Stimulated activated effector memory CD8-positive, alpha-beta T cell treated with anti-CD3 and anti-CD28 coated beads, Interleukin-12 subunit alpha, Interleukin-12 subunit beta, amount 100 ng/mL, for 72 hours (primary cell): Measurements from ENCODE around the gene ACOT11.

ENCODE experiments used
- ATAC-seq: fragments of 150-1000 bp; cut with Tn5 transposase; 2 replicates; pipeline ENCODE4 v1.10.0; 2021
- DNase-seq, 2 donors: peaks; one replicate each; pipeline ENCODE4 v3.0.0; 2021 to 2022; ENCODE audit warnings: low spot score in 2 of 2
- H3K27ac Mint-ChIP-seq: one replicate; pipeline ENCODE4 v1.8.0; 2022; ENCODE audit warnings: mild to moderate bottlenecking, mixed read lengths
- H3K36me3 Mint-ChIP-seq: one replicate; pipeline ENCODE4 v1.8.0; 2022; ENCODE audit warnings: mild to moderate bottlenecking, mixed read lengths
- H3K4me1 Mint-ChIP-seq: one replicate; pipeline ENCODE4 v1.8.0; 2022; ENCODE audit warnings: mixed read lengths
- H3K4me3 Mint-ChIP-seq: one replicate; pipeline ENCODE4 v1.8.0; 2022; ENCODE audit warnings: mild to moderate bottlenecking, mixed read lengths
- H3K9me3 Mint-ChIP-seq: one replicate; pipeline ENCODE4 v1.8.0; 2022; ENCODE audit warnings: mixed read lengths

Gene ACOT11

GRCh38 chr1:54583871-54584270, 35.8 kb downstream of the ACOT11 start:
- DNase-seq (no peak), ATAC-seq (no peak)
- no peaks in the 10 kb centered on the region for H3K9me3 Mint-ChIP-seq
- H3K27ac Mint-ChIP-seq, result no peak overlapping the region
- peaks cover 13% of the 10 kb centered on the region for H3K4me1 Mint-ChIP-seq
- no peak overlapping the region for H3K4me3 Mint-ChIP-seq
- no peaks in the 10 kb centered on the region for H3K36me3 Mint-ChIP-seq

- DNase-seq (no peak), ATAC-seq (no peak)
- Mint-ChIP-seq H3K36me3 (no peaks in the 10 kb centered on the region), H3K4me3 (no peak overlapping the region), H3K4me1 (peaks cover 13% of the 10 kb centered on the region), H3K27ac (no peak overlapping the region), H3K9me3 (no peaks in the 10 kb centered on the region)
Observed at GRCh38 chr1:54584575-54584974, 36.5 kb downstream of the ACOT11 start.

DNA sequence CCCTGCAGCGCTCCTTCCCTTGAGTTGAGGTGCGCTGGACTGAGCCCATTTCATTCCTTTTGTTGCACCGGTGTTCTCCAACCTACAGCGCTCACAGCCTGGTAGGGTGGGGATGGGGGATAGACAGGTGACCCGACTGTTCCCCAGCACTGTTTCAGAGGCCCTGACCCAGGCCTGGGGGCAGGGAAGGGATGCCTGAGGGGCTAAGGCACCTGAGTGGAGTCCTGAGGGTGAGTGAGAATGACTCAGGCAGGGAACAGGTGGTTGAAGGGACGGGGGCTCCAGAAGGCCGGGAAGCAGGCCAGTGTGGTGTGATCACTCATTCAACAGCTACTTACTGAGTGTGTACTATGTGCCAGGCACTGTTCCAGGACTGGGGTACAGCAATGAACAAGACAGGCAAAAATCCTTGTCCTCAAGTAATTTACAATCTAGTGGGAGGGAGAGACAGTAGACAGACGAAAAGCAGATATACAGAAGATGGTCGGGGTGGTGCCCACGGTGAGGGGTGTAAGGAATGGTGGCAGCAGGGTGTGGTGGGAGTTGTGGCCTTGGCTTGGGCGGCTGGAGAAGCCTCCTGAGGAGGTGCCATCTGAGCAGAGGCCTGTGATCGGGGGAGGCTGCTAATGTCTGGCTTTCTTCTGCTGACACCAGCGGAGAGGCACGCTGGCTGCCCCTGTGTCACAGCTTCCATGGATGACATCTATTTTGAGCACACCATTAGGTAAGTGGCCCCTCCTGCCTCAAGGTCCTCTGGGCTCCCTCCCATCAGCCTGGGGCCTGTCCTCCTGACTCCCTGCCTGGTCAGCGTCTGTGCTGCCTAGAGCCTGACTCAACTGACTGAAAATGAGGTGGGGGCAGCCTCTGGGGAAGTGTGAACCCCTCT, 37.4 kb downstream of the ACOT11 start:
- ATAC-seq (no peak), DNase-seq (no peak)
- Mint-ChIP-seq H3K27ac (no peak overlapping the region), H3K4me1 (peaks cover 12% of the 10 kb centered on the region), H3K36me3 (no peaks in the 10 kb centered on the region), H3K9me3 (no peaks in the 10 kb centered on the region), H3K4me3 (no peak overlapping the region)

GRCh38 chr1:54588377-54588776, 40.3 kb downstream of the ACOT11 start:
- no peak overlapping the region for H3K4me3 Mint-ChIP-seq
- H3K27ac Mint-ChIP-seq, result peak overlapping the region; percentile 20
- DNase-seq (no peak), ATAC-seq (no peak)
- no peaks in the 10 kb centered on the region for H3K36me3 Mint-ChIP-seq
- peaks cover 6% of the 10 kb centered on the region for H3K4me1 Mint-ChIP-seq
- H3K9me3 Mint-ChIP-seq, result no peaks in the 10 kb centered on the region

- ATAC-seq (no peak), DNase-seq (no peak)
- no peak overlapping the region for H3K4me3 Mint-ChIP-seq
- H3K27ac Mint-ChIP-seq, result peak overlapping the region; percentile 45
- H3K4me1 Mint-ChIP-seq, result peaks cover 6% of the 10 kb centered on the region
- H3K36me3 Mint-ChIP-seq, result no peaks in the 10 kb centered on the region
- no peaks in the 10 kb centered on the region for H3K9me3 Mint-ChIP-seq
Observed at GRCh38 chr1:54591127-54591756, 43.2 kb downstream of the ACOT11 start.

DNA sequence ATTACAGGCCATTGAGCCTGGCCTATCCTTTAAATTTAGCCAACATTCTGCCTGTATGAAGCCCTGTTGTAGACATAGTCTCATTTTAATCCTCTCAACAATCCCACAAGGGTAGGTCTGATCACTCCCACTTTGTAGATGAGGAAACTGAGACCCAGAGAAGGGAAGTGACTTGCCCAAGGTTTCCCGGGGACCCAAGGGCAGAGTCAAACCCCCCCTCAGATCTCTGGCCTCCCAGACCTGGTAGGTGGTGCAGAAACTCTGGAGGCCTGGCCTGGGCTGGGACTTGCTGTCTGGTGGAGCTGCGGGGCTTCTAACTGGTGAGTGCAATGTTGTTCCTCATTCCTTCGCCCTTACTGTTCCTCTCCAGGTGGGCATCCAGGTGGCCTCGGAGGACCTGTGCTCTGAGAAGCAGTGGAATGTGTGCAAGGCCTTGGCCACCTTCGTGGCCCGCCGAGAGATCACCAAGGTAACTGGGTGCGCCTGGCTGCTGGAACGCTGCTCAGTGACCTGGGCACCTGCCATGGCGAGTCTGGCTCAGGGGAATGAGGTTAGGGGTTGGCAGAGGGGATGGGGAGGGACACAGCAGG, 45.6 kb downstream of the ACOT11 start:
- Mint-ChIP-seq H3K36me3 (no peaks in the 10 kb centered on the region), H3K4me1 (peaks cover 1% of the 10 kb centered on the region), H3K4me3 (no peak overlapping the region), H3K27ac (no peak overlapping the region), H3K9me3 (no peaks in the 10 kb centered on the region)
- no peak for ATAC-seq
- DNase-seq, result no peak

GRCh38 chr1:54594463-54594862, 46.4 kb downstream of the ACOT11 start:
- no peaks in the 10 kb centered on the region for H3K9me3 Mint-ChIP-seq
- H3K36me3 Mint-ChIP-seq, result no peaks in the 10 kb centered on the region
- no peaks in the 10 kb centered on the region for H3K4me1 Mint-ChIP-seq
- no peak for DNase-seq
- no peak for ATAC-seq
- H3K27ac Mint-ChIP-seq, result no peak overlapping the region
- H3K4me3 Mint-ChIP-seq, result no peak overlapping the region

- Mint-ChIP-seq H3K4me1 (no peaks in the 10 kb centered on the region), H3K9me3 (no peaks in the 10 kb centered on the region), H3K4me3 (no peak overlapping the region), H3K36me3 (no peaks in the 10 kb centered on the region), H3K27ac (no peak overlapping the region)
- DNase-seq, result no peak
- no peak for ATAC-seq
Observed at GRCh38 chr1:54595956-54596498, 48.0 kb downstream of the ACOT11 start.

DNA sequence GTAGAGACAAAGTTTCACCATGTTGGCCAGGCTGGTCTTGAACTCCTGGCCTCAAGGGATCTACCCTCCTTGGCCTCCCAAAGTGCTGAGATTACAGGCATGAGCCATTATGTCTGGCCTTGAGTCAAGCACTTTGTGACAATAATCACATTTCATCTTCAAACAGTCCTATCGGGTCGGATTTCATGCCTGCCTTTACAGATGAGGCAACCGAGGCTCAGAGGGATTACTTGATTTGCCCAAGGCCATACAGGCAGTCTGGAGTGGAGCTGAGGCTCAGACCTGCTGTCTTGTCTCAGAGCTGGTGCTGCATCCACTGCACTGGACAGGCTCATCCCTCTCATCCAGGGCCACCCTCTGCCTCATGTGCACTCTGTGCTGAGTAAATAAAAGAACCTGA, 48.7 kb downstream of the ACOT11 start:
- H3K36me3 Mint-ChIP-seq, result no peaks in the 10 kb centered on the region
- no peak overlapping the region for H3K27ac Mint-ChIP-seq
- ATAC-seq, result no peak
- no peak overlapping the region for H3K4me3 Mint-ChIP-seq
- DNase-seq, result no peak
- H3K4me1 Mint-ChIP-seq, result no peaks in the 10 kb centered on the region
- H3K9me3 Mint-ChIP-seq, result no peaks in the 10 kb centered on the region

- H3K4me1 Mint-ChIP-seq, result no peaks in the 10 kb centered on the region
- ATAC-seq, result no peak
- H3K9me3 Mint-ChIP-seq, result no peaks in the 10 kb centered on the region
- H3K27ac Mint-ChIP-seq, result no peak overlapping the region
- no peak overlapping the region for H3K4me3 Mint-ChIP-seq
- H3K36me3 Mint-ChIP-seq, result no peaks in the 10 kb centered on the region
- no peak for DNase-seq
Observed at GRCh38 chr1:54597455-54598030, 49.5 kb downstream of the ACOT11 start.

DNA sequence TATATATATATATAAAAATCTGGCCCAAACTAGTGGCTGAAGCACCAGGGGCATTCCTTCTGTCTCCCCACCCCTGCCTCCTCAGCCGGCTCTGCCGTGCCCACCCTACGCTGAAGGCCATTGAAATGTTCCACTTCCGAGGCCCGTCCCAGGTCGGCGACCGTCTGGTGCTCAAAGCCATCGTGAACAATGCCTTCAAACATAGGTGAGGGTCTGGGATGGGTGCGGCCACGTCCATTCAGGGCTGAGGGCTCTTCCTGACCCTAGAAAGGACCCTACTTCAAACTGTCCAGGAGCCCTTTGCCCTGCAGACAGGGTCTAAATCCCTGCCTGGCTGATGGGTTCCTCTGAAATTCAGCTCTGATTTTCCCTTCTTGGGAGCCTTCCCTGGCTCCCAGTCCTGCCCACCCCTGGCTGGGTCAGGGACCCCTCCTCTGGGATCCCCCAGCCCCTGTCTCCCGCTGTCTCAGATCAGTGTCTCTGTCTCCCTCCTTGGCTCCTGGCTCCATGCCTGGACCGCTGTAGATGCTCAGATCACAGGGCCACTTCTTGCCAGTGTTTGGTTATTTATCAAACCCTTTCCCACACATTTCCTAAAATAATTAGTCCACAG, 51.3 kb downstream of the ACOT11 start:
- Mint-ChIP-seq H3K27ac (no peak overlapping the region), H3K36me3 (no peaks in the 10 kb centered on the region), H3K9me3 (no peaks in the 10 kb centered on the region), H3K4me1 (peaks cover 2% of the 10 kb centered on the region), H3K4me3 (no peak overlapping the region)
- DNase-seq, result no peak
- no peak for ATAC-seq

DNA sequence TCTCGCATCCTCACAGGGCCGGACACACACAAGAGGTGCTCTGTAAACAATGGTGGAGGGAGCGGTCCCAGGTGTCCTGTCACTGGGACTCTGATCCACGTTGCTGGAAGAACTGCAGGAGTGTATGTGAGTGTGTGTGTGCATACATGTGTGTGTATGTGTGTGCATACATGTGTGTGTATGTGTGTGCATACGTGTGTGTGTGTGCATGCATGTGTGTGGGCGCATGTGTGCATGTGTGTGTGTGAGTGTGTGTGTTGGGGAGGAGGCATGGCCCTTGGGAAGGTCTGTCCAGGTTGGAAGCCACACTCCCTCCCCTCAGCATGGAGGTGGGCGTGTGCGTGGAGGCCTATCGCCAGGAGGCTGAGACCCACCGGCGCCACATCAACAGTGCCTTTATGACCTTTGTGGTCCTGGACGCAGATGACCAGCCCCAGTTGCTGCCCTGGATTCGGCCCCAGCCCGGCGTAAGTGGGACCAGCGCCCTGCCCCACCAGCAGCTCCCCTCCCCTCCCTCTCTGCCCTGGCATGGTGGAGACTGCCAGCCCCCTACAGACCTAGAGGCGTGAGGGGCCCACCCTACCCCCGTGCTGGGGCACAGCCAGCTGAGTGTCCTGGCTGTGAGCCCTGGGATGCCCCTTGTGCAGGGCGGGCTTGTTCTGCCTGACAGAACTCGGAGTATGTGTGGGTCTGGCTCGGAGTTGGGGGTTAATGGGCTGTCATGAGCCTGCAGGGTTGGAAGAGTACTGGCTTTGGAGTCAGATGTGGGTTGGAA, 53.1 kb downstream of the ACOT11 start:
- Mint-ChIP-seq H3K36me3 (no peaks in the 10 kb centered on the region), H3K27ac (no peak overlapping the region), H3K4me3 (no peak overlapping the region), H3K9me3 (no peaks in the 10 kb centered on the region), H3K4me1 (peaks cover 13% of the 10 kb centered on the region)
- ATAC-seq (no peak), DNase-seq (no peak)

DNA sequence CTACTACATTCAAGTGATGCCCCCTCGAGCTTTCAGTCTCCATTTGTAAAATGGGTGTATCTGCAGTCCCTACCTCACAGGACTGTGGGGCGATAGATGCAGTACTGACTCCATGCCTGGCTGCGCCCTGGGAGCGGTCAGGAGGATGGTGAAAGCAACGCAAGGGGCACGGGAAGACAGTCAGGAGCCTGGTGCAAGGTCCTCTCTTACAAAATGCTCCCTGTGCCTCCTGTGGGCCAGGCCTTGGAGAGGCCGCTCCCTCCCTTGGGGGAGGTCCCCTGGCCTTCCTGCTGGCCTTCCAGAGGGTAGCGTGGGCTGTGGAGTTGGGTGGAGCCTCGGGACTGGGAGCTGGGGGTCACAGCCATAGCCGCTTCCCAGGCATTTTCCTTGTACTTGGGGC, 53.7 kb downstream of the ACOT11 start:
- no peak for DNase-seq
- Mint-ChIP-seq H3K4me1 (peaks cover 13% of the 10 kb centered on the region), H3K27ac (no peak overlapping the region), H3K36me3 (no peaks in the 10 kb centered on the region), H3K9me3 (no peaks in the 10 kb centered on the region), H3K4me3 (no peak overlapping the region)
- ATAC-seq, result no peak

GRCh38 chr1:54602554-54602953, 54.5 kb downstream of the ACOT11 start:
- Mint-ChIP-seq H3K36me3 (no peaks in the 10 kb centered on the region), H3K9me3 (no peaks in the 10 kb centered on the region), H3K27ac (no peak overlapping the region), H3K4me1 (peaks cover 13% of the 10 kb centered on the region), H3K4me3 (no peak overlapping the region)
- no peak for ATAC-seq
- DNase-seq, result no peak
